Daoy (cell line): Measurements from ENCODE around the gene PSMB7. TPM values are rescaled to one million over a fixed set of nuclear protein-coding genes. Genes with fewer than 3 reads are reported as not detected.

ENCODE experiments used
- DNase-seq: peaks from one replicate; pipeline ENCODE4 v3.0.0-alpha.2; 2015; ENCODE audit warnings: low read depth
- total RNA-seq: library from RNA; depleted of rRNA; stranded (reverse); fragments of >200 nt; shearing (Covaris generic); gene quantifications from 2 replicates; pipeline ENCODE4 v1.2.3, GENCODE V29; 2014; rRNA removed

Gene PSMB7
- 557 and 640 TPM in 2 replicates for total RNA-seq

DNA sequence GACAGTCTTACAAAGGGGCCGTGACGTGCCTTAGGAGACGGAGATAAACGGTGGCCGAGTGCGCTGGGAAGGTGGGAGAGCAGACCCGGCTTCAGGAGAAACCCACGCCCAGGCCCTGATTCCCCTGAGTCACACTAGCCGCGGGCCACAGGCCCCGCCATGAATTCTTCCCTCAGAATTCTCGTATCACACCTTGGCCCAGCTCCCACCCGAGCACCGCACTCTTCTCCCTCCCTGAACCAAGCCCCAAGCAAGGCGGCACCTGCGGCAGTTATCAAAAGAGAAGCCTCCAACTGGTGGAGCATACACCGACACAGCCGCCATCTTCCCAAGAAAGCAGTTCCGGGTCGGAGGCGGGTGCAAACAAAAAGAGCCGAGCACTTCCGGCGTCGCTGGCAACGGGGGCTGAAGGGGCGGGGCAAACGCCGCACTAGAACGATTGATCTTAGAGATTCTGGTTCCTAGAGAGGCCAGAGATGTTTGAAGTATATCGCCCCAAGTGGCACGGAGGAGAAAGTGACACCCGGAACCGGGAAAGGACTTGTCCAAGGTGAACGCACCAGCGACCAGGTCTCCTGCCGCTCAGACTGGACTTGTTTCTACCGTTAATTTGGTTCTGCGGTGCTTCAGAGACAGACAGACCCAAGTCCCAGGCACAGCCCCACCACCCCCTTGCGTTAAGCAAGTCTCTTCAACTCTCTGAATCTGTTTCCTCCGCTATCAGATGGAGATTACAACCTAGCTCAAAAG, at the start of gene PSMB7:
Gene PSMB7, minus strand, starts transcription at position 341 of the 750 bp plus-strand sequence. Its CDS starts 17 bp downstream, at position 324.
- peak; percentile 97 for DNase-seq

DNA sequence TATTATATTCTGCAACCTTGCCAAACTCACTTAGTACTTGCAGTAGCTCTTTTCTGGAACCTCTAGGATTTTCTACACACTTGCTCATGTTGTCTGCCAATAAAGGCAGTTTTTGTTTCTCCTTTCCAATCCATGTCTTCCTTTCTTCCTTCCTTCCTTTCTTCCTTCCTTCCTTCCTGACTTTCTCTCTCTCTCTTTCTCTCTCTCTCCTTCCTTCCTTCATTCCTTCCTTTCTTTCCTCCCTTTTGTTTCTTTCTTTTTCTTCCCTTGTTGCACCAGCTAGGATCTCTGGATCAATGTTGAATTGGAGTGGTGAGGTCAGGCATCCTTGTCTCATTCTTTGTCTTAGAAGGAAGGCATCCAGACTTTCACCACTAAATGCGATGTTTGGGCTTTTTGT, 47.5 kb upstream of the PSMB7 start:
- no peak for DNase-seq

DNA sequence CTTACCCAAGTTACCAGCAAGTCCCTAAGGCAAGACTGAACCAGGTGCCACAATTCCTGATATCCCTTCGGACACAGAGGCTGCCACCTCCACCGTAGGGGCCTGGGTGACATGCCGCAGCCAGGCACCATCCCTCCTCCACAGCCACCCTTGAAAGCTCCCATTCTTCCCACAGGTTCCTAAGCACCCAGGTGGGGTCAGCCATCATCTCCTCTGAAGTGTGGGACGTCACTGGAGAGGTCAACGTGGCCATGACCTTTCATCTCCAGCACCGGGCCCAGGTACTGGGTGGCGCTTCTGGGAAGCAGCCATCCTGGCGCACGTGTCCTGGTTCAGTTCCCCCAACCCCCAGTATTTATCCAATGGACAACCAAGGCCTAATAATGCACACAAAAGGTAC, 43.2 kb upstream of the PSMB7 start:
- no peak for DNase-seq

DNA sequence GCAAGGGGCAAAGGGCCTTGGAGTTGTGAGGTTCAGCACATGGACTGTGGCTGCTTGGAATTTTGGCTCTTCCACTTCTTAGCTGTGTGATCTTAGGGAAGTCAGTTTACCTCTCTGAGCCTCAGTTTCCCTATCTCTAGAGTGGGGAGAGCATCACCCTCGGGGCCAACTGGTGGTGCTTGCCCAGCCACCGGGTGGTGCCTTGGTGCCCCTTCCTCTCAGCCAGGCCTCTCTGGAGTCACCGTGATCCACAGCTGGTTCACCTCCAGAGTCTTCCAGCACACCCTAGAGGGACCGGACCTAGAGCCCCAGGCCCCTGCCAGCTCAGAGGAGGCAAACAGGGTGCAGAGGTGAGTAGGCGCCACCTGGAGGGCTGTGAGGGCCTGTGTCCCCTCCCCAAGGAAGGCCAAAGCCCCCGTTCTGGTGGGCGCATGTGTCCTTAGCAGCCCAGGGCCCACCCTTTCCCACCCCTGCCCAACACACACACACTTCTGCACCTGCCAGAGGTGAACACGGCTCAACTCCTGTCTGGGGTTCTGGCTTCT, 42.7 kb upstream of the PSMB7 start:
- no peak for DNase-seq

DNA sequence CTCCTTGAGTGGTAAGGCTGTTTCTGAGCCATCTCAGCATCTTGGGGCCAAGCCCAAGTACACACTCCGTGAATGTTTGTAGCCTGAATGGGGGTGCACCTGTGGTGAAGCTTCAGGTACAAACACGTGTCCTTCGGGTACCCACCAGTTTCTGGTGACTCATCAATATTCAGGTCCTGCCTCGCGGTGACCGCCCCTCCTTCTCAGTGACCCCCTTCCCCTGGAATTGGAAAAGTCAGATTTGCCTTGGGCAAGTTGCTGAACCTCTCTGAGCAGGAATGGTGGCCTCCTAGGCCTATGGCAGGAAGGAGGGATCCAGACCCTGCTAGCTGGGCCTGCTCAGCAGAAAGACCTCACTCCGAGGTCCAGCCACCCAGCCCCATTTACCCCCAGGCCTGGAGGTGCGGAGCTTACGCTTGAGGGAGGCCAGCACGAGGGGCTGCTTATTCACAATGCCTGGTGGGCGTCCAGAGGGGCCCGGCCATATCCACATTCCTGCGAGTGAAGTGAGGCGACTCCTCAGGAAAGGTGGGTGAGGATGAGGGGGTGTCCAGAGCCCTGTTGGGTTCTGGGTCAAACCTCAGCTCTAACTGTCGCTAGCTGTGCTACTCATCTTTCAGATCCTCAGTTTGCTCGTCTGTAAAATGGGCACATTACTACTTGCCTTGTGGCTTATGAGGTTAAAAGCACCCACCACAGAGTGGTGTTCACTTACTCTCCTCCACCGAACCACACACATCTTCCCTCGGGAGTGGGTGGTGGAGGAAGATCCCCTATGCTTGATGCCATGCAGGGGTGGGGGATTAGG, 42.0 kb upstream of the PSMB7 start:
- DNase-seq = peak; percentile 2

DNA sequence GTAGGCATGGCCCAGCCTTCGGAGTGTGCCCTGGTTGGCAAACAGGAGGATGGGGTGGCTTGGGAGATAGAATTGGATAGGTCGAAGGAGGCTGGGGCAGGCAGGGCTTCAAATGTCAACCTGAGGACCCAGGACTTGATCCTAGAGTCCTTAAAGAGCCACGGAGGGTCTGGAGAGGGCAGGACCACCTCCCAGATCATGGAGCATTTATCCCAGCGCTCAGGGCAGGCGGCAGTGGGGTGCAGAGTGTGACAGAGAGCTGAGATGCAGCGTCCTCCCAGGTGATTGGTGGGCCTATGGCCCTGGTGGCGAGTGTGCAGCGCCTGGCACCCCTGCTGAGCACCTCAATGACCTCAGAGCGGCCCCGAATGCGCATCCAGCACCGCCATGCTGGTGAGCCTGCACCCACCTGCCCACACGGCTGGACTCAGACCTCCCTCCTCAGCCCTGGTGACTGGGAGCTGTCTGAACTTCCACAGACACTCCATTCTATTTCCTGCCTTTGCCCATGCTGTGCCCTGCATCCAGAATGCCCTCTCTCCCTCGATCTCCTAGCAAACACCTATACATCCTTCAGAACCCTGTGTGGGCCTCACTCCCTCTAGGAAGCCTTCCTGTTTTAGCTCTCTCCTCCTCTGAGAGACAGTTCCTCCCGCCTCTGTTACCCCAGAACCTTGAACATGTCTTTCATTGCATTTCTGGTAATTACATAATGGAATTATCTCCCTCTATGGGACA, 41.3 kb upstream of the PSMB7 start:
- DNase-seq = peak; percentile 2

DNA sequence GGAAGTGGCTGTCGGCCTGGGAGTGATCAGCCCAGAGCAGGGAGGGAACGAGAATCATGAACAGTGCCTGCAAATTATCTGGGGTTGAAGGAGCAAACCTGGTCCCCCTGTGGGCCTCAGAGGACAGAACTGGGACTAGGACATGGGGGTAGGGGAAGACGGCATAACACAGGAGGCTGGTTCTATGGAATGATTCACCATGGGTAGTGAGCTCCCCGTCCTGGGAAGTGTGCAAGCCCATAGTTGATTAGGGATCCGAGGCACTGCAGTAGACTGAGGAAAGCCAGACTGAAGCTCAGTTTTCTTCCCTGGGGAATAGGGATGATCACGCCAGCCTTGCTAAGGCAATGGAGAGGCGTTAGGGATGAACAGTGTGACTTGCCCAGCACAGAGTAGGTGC, 40.6 kb upstream of the PSMB7 start:
- peak; percentile 3 for DNase-seq

DNA sequence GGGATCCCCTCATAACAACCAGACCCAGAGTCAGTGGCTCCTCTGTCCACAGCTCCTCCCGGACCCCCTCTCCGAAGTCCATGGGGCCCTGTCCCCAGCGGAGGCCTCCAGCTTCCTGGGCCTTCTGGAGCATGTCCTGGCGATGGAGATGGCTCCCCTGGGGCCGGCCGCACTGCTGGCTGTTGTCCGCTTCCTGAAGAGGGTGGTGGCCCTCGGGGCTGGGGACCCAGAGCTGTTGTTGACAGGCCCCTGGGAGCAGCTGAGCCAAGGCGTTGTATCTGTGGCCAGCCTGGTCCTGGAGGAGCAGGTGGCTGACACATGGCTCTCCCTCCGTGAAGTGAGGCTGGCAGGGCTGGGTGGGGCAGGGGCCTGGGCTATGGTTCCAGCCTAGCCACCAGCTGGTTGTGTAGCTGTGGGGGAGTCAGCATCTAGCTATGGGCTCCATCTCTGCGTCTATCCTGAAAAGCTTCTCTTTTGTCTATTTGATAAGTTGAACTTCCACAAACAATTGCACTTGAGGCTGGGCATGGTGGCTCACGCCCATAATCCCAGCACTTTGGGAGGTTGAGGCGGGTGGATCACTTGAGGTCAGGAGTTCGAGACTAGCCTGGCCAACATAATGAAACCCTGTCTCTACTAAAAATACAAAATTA, 39.7 kb upstream of the PSMB7 start:
- DNase-seq = peak; percentile 2

DNA sequence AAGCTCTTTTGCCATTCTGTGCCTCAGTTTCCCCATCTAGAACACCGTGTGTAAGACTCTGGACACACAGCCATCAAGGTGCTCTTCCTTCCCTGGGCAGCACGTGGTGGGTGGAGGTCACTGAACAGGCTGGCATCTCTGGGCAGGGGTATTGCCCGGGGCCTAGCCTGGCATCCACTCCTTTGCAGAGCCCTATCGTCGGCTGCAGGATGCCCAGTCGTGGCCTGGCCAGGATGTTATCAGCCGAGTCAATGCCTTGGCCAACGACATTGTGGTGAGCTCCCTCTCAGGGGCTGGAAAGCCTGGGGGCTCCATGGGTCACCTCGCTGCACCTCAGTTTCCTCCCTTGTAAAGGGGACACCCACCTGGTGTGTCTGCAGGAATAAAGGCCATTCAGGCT, 39.1 kb upstream of the PSMB7 start:
- DNase-seq = peak; percentile 2

DNA sequence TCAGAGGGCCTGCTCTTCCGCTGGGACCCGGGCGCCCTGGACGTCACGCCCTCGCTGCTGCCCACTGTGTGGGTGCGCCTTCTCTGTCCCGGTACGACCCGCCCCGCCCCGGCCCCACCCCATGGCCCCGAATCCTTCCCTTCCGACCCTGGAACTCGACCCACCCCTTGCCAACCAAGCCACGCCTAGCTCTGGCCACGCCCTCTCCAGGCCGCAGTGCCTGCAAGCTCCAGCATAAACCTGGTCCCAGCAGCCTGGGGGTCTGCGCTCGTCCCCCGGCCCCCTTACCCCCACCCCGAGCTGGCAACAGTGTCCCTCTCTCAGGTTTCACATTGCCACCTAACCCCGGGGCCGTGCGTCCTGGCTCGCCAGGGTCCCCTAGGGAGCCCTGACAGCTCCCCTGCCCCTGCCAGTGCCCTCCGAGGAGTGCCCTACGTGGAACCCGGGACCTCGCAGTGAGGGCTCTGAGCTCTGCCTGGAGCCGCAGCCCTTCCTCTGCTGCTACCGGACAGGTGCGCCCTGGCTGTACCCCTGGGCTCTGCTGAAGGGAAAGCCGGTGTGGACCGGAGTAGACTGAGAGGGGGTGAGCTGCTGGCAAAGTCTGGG, 38.4 kb upstream of the PSMB7 start:
- peak; percentile 53 for DNase-seq

DNA sequence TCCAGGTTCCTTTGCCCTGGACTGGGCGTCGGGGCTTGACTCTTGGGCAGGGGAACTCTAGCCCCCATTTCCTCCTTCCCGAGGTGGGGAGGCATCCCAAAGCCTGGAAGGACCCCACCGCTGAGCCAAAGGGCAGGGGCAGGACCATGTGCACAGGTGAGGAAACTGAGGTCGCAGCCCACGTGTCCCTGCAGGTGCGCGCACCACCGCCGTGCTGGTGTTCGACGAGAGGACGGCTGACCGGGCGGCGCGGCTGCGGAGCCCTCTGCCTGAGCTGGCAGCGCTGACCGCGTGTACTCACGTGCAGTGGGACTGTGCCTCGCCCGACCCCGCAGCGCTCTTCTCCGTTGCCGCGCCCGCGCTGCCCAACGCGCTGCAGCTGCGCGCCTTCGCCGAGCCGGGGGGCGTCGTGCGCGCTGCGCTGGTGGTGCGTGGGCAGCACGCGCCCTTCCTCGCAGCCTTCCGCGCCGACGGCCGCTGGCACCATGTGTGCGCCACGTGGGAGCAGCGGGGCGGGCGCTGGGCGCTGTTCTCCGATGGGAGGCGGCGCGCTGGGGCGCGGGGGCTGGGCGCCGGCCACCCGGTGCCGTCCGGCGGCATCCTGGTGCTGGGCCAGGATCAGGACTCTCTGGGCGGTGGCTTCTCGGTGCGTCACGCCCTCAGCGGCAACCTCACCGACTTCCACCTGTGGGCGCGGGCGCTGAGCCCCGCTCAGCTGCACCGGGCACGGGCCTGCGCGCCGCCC, 37.8 kb upstream of the PSMB7 start:
- DNase-seq = no peak

DNA sequence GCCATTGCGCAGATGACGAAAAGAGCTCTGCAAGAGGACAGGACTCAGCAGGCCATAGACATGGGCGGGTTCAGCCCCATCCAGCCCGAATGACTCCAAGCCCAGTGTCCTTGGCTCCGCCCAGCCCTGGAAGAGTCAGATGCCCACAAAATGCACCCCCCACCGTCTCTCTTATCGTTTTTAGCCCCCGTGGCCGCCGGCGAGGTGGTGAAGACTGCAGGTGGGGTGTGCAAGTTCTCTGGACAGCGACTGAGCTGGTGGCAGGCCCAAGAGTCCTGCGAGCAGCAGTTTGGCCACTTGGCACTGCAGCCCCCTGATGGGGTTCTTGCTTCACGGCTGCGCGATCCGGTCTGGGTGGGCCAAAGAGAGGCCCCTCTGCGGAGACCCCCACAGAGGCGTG, 37.1 kb upstream of the PSMB7 start:
- no peak for DNase-seq

DNA sequence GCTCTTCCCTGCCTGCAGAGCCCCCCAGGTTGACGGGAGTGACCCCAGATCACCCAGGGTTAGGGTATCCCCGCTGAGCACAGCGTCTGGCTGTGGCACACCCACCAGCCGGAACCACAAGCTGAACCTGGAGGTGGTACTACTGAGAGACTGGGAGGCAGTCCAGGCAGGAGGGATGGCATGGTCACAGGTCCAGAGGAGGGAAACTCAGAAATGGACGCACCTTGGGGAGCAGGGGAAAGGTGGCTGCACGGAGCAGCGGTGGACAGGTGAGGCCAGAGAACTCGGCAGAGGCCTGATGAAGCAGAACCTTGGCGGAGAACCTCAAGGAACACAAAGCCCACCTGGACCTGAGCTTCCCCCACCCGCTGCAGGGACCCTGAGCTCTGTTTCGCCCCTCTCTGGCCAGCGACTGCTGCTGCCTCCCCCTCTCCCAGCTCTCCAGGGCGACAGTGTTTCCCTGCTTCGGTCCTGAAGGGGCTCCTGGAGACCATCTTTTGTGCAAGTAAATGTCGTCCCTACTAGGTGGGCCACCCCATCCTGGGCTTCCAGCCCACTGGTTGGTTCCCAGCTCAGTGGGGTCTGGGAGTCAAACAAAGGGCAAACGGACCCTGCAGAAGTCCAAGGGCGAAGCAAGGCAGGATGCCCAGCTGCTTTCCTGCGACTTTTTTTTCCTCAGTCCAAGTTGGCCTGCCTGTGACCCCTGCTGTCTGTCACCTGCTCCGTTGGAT, 35.9 kb upstream of the PSMB7 start:
- no peak for DNase-seq

DNA sequence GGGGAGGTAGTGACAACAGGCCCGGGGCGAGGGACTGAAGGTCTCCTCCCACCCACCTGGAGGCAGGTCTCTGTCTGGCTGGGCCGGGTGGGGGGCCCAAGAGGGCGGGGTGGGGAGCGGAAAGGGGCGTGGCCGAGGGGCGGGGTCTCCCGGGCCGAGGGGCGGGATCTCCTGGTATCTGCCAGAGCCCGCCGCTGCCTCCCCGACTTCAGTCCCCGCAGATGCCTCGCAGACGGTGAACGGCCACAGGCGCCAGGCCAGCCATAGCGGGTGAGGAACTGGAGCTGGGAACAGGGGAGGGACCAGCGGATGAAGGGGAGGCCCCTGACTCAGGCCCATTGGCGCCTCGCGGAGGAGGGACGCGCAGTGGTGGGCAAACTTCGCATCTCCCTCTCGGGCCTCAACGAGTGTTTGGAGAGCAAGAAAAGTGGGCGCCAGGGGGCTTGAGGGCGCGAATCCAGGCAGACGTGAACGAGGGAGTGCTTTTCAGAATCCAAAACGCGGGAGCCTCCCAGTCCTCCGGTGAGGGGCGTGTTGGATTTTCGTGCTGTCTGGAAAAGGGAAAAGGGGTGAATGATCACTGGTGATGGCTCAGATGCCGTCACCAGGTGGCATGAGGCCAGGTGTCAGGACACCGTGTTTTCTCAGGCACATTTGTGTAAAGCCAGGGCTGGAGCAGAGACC, 35.1 kb upstream of the PSMB7 start, which contains the start of gene ADGRD2:
Gene ADGRD2, plus strand, starts transcription at position 211 of the 684 bp plus-strand sequence. CDS start 1,216 bp downstream, outside the sequence.
- DNase-seq = peak; percentile 77

DNA sequence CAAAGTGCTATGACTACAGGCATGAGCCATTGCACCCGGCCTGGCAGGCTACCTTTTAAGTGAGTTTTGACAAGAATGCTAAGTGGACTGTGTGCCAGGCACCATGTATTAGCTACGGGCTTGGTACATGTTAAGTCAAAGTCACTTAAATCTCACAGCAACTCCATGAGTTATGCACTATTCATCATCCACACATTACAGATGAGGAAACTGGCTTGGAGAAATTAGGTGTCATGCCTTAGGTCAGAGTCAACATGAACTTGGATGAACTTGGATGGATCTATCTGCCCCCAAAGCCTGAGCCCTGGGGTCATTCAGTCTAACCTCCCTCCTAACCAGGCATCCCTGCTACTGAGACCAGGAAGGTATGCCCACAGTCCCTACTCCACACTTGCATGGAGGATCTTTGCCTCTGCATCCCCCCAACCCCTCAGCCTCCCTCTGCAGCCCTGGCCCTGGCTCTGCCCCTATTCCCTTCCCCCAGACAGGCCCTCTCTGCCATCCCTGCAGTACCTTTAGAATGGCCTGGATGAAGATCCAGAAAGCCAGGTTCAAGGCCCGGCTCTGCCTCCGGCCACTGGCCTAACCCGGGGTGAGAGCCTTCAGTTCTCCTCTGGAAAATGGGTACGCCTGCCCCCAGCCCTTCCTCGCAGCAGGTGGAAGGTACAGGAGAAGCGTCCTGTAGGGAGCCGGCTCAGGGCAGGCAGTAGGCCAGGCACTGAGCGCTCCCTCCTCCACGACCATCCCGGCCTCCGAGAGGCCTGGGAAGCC, 34.3 kb upstream of the PSMB7 start:
- no peak for DNase-seq

DNA sequence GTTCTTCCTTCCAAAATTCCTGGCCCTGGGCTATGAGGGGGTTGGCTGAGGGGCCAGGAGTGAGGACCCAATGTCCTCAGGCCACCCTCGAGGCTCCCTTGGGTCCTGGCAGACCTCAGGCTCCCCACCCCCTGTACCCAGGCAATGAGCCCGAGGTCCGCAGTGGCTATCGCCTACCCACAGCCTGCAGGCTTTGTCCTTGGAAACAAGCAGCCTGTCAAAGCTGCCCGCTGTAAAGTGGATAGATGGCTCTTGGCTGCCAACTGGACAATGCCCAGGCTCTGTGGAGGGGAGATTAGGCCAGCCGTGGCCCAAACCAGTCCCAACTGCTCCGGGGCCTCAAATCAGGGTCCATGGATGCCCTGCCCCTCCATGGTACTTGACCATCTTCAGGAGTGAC, 32.8 kb upstream of the PSMB7 start:
- DNase-seq = no peak

DNA sequence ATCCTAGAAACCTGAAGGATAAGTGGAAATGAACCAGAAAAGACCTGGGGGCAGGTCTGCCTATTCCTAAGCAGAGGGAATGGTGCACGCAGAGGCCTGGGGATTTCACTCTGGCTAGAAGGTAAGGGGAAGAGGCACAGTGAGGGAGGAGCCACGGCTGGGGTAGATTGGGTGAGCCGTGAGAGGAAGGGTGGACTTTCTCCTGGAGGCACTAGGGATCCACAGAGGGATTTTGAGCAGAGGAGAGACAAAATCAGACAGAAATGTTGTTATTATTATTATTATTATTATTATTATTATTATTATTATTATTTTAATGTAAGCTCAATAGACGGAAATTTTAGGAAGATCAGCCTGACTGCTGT, 32.0 kb upstream of the PSMB7 start:
- DNase-seq = no peak

DNA sequence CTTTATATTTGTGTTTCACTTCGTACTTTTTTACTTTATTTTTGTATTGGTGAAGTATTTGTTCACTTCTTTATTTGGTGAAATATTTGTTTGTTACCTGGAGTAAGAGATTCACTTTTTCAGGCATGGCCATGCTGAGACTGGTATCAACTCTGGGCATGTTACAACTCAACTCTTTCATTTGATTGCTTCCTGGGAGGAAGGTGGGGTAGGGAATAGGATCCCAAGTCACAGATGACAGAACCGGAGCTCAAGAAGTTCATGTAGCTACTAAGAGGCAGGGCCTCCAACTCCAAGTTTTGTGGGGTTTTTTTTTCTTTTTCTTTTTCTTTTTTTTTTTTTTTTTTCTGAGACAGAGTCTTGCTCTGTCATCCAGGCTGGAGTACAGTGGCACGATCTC, 28.9 kb upstream of the PSMB7 start:
- DNase-seq = no peak
